Epithelial cell of proximal tubule (primary cell): Measurements from ENCODE around the gene RTL1. TPM values are rescaled to one million over a fixed set of nuclear protein-coding genes. Genes with fewer than 3 reads are reported as not detected.

Source experiments
- DNase-seq: peaks from one replicate; pipeline ENCODE4 v3.0.0-alpha.2; 2011; ENCODE audit warnings: low read depth
- H3K4me3 ChIP-seq: 2 replicates; pipeline ENCODE4 v1.5.1; 2011; ENCODE audit warnings: low read depth, mild to moderate bottlenecking, low read length
- total RNA-seq: library from RNA; depleted of rRNA; stranded (reverse); fragments of >200 nt; gene quantifications from 2 replicates; pipeline ENCODE4 v1.2.3, GENCODE V29; 2015
- TF ChIP-seq, protein P1 (sequence below): conservative IDR thresholded peaks from 2 replicates; pipeline ENCODE4 v1.5.1; 2012; ENCODE audit warnings: low read depth, mild to moderate bottlenecking, low read length

RTL1 gene
- total RNA-seq: 0.06 TPM in 1 of 2 replicates, not detected in the other

DNA sequence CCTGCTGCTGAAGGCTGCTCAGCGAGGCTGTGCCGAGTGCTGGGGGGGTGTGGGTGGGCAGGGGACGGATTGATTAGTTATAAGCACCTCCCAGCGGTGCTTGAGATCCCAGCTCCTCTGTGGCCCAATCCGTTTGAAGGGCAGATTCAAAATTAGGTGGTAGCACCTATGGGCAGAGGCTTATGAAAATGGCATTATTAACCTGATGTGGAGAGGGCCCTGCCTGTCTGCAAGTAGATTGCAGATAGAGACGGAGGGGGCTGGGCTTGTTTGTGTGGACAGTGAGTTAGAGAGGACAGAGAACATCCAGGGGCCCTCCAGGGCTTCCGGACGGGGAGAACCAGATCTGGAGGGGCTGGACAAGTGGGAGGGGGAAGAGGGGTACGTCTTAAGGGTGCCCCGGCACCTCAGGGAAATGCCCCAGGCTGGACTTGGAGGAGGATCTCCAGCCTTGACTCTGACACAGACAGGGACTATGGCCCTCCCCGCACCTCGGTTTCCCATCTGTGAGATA, at the start of gene RTL1:
Gene RTL1 (minus strand): TSS at position 51 of the 514 bp plus-strand sequence. CDS start 18,934 bp downstream, outside the sequence.
- DNase-seq: no peak
- H3K4me3 ChIP-seq: no peak within 1 kb of the TSS
- TF ChIP-seq, protein P1, sequence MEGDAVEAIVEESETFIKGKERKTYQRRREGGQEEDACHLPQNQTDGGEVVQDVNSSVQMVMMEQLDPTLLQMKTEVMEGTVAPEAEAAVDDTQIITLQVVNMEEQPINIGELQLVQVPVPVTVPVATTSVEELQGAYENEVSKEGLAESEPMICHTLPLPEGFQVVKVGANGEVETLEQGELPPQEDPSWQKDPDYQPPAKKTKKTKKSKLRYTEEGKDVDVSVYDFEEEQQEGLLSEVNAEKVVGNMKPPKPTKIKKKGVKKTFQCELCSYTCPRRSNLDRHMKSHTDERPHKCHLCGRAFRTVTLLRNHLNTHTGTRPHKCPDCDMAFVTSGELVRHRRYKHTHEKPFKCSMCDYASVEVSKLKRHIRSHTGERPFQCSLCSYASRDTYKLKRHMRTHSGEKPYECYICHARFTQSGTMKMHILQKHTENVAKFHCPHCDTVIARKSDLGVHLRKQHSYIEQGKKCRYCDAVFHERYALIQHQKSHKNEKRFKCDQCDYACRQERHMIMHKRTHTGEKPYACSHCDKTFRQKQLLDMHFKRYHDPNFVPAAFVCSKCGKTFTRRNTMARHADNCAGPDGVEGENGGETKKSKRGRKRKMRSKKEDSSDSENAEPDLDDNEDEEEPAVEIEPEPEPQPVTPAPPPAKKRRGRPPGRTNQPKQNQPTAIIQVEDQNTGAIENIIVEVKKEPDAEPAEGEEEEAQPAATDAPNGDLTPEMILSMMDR: no peak

GRCh38 chr14:100950024-100950423, 46.5 kb upstream of the RTL1 start:
- H3K4me3 ChIP-seq: no peak overlapping the region
- TF ChIP-seq, protein P1: no peak
- DNase-seq: no peak

DNA sequence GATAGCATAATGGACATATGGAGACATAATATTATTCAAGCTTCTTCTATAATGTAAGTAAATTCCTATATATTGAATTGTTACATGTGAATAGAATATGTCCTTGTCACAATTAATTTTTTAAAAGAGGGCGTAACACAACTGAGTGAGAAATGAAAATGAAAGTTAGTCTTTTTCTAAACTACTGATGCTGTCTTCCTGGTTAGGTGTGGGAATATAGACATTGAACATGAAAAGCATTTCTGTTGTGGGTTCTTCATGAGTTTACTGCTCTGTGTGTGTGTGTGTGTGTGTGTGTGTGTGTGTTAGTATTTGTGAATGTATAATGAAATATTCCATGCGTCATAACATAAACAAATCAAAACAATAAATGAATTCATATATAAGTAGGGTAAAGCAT, 40.5 kb upstream of the RTL1 start:
- H3K4me3 ChIP-seq: no peak overlapping the region
- TF ChIP-seq, protein P1: no peak
- no peak for DNase-seq

GRCh38 chr14:100930270-100930669, 26.7 kb upstream of the RTL1 start:
- DNase-seq: no peak
- TF ChIP-seq, protein P1: no peak
- no peak overlapping the region for H3K4me3 ChIP-seq

DNA sequence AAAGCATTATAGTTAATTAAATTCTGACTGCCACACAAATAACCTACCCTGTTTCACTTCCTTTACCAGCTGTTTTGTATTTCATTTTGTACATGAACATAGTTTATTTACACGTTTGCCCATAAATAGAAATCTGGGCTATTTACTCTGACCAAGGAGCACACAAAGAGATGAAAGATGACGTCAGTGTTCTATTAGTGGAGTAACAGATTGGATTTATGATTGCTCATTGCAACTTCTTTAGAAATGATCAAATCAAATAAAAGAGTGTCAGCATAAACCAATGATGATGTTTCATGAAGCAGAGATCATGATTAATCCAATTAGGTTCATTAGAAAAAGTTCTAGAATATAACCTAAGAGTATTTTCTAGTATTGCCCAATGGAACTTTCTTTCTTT, 12.0 kb upstream of the RTL1 start:
- no peak overlapping the region for H3K4me3 ChIP-seq
- TF ChIP-seq, protein P1: no peak
- DNase-seq: no peak

DNA sequence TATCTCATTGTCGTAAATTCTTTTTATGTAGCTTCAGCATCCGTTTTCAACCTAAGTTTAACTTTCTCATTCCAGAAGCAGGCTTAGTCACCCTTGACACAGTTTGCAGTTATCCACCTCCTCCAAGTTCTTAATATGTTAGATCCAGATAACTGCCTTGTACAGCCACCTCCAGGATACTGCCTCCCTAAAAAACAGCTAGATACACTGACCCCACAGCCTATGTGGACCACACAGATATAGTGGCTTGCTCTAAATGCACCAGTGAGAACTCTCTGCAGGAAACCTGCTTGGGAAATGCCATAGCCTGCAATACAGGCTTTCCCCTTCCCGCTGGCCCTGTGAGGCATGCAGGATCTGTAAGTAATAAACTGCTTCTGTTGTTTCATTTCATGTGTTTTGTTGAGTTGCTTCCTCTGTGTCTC, 11.1 kb upstream of the RTL1 start:
- TF ChIP-seq, protein P1: no peak
- no peak for DNase-seq
- H3K4me3 ChIP-seq: no peak overlapping the region

DNA sequence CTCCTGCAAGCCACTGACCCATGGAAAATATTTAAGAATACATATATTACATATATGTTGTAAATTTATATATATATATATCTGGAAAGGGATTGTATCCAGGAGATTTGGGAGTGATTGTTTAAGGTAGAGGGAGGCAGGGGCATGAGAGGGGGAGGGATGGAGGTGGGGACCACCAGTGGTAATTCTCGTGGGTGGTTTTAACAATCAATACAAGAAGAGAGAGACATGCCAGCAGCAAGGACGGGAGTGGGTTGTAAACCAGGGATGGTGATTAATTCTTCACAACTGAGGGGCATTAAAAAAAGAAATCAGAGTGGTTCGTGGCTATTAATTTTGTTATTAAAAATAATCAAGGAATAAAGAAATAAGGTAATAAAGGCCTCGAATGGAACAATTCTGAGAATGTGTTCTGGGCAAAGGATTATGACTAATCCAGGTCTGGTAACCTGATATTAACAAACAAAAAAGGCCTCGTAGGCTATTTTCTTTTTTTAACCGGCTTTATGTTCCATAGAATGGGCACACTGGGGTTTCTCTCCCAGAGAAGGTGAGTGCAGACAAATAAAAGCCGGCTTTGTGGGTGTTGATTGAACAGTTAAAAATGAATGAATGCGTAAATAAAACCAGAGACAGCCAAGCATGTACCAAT, 8.3 kb upstream of the RTL1 start:
- no peak for DNase-seq
- H3K4me3 ChIP-seq: no peak overlapping the region
- TF ChIP-seq, protein P1: no peak
